Measurements from ENCODE around the gene TTC13. TPM values are rescaled to one million over a fixed set of nuclear protein-coding genes. Genes with fewer than 3 reads are reported as not detected.

Gene TTC13
- total RNA-seq, 1 donor from 2014 or later = 23.0 TPM

DNA sequence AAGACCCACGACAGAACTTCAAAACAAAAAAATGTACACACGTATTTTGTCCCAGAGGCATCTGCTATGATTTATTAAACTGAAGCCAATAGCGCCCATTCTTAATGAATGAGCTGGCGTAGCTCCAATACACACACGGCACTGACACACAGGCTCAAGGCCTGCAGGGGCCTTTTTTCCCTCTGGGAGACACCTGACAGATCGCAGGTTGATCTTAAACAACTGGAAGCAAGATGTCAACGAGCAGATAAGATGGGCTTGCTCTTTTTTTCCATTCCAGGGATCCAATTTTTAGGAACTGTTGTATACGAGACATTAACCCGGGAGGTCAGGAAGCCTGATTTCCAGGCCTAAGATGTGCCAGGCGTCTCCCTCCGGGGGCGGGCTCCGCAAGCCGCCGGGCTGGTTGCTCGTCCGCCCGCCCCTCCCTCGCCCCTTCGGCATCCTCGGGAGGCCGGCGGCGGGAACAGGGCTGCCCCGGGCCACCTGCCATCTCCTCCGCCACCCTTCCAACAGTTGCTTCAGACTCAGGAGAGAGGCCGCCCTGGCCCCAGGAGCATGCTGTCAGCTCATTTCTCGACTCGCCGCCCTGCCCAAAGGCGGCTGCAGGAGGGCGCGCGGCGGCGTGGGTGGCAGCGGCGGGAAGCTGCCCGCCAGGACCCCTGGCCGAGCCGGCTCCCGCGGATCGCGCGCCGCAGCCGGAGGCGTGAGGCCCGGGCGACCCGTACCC lies 735 bp downstream of the TTC13 start:
- H3K27ac ChIP-seq = no peak overlapping the region
- H3K4me3 Mint-ChIP-seq = peak overlapping the region; percentile 94
- peak; percentile 7 for TF ChIP-seq EZH2 (IDR thresholded peaks at IDR 0.05)
- no peak for TF ChIP-seq EZH2phosphoT487 (IDR thresholded peaks at IDR 0.05)
- TF ChIP-seq, protein P1, sequence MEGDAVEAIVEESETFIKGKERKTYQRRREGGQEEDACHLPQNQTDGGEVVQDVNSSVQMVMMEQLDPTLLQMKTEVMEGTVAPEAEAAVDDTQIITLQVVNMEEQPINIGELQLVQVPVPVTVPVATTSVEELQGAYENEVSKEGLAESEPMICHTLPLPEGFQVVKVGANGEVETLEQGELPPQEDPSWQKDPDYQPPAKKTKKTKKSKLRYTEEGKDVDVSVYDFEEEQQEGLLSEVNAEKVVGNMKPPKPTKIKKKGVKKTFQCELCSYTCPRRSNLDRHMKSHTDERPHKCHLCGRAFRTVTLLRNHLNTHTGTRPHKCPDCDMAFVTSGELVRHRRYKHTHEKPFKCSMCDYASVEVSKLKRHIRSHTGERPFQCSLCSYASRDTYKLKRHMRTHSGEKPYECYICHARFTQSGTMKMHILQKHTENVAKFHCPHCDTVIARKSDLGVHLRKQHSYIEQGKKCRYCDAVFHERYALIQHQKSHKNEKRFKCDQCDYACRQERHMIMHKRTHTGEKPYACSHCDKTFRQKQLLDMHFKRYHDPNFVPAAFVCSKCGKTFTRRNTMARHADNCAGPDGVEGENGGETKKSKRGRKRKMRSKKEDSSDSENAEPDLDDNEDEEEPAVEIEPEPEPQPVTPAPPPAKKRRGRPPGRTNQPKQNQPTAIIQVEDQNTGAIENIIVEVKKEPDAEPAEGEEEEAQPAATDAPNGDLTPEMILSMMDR (IDR thresholded peaks at IDR 0.05) = no peak
- peaks cover 32% of the 10 kb centered on the region for H3K79me2 ChIP-seq (ENCODE audit: low read depth)
- H3K36me3 ChIP-seq = no peaks in the 10 kb centered on the region
- H4K20me1 ChIP-seq (ENCODE audit: low read depth) = no peaks in the 10 kb centered on the region
- H3F3A ChIP-seq (ENCODE audit: low read depth) = peaks cover 3% of the 10 kb centered on the region
- H3K4me1 ChIP-seq = peaks cover 14% of the 10 kb centered on the region
- peak overlapping the region; percentile 69 for H3K27ac Mint-ChIP-seq
- H2AFZ ChIP-seq (replicated peaks) = peak overlapping the region; percentile 86
- peak; percentile 66 for DNase-seq (ENCODE audit: low spot score)
- peak overlapping the region; percentile 77 for H3K4me3 ChIP-seq
- no peaks in the 10 kb centered on the region for H3K9me3 ChIP-seq (ENCODE audit: low read depth)
- no peaks in the 10 kb centered on the region for H3K36me3 Mint-ChIP-seq
- peak overlapping the region; percentile 92 for H3K4me2 ChIP-seq
- no peak overlapping the region for H3K9ac ChIP-seq
- peaks cover 17% of the 10 kb centered on the region for H3K4me1 Mint-ChIP-seq
- H3K9me3 Mint-ChIP-seq = no peaks in the 10 kb centered on the region
- peaks cover 2% of the 10 kb centered on the region for H3K27me3 Mint-ChIP-seq (ENCODE audit: insufficient read depth, low read depth)
- H3K27me3 ChIP-seq = no peaks in the 10 kb centered on the region

DNA sequence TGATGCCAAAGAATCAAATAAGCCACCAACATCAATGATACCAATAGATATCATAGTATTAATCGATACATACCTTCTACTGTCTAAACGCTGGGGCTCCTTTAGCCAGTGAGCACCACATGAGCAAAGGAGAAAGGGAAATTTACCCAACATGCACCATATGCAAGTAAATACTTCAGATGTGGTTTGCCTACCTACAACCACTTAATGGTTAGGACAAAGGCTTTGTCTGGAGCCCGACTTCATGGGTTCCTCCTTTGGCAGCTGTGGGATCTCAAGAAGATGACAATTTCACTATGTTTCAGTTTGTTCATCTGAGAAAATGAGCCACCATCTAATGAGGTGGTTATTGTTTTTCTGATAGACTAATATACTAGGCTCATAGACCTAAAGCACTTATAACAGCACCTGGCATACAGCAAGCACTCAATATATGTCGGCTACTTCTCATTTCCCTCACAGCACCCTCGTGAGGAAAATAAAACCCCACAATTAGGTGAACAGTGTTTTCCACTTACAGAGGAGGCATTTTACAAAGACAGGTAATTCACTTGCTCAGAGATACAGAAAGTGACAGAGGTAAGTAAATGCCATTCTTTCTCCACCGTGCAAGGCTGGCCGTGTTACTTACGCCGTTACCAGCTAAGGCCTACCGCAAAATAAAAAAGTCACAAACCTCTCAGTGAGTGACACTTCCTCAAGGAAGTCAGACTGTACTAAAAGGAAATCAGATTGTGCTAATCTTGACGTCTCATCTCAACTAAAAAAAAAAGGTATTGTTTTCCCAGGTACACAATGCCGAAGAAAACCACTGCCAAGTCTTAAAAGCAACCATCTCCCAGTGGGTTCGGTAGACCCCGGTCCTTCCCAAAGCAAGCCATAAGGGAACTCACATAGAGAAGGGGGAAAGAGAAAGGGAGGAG lies 1.6 kb downstream of the TTC13 start:
- no peaks in the 10 kb centered on the region for H3K9me3 ChIP-seq (ENCODE audit: low read depth)
- DNase-seq (ENCODE audit: low spot score) = no peak
- H3K79me2 ChIP-seq (ENCODE audit: low read depth) = peaks cover 32% of the 10 kb centered on the region
- H3K36me3 ChIP-seq = no peaks in the 10 kb centered on the region
- H3K4me1 ChIP-seq = peaks cover 14% of the 10 kb centered on the region
- H3K27me3 Mint-ChIP-seq (ENCODE audit: insufficient read depth, low read depth) = peaks cover 2% of the 10 kb centered on the region
- peak overlapping the region; percentile 77 for H3K4me3 ChIP-seq
- H2AFZ ChIP-seq (replicated peaks) = no peak overlapping the region
- no peak overlapping the region for H3K27ac ChIP-seq
- peak overlapping the region; percentile 69 for H3K27ac Mint-ChIP-seq
- H3K4me3 Mint-ChIP-seq = peak overlapping the region; percentile 94
- no peaks in the 10 kb centered on the region for H3K9me3 Mint-ChIP-seq
- H4K20me1 ChIP-seq (ENCODE audit: low read depth) = no peaks in the 10 kb centered on the region
- TF ChIP-seq EZH2 (IDR thresholded peaks at IDR 0.05) (no peak), EZH2phosphoT487 (IDR thresholded peaks at IDR 0.05) (no peak)
- TF ChIP-seq, protein P1 (IDR thresholded peaks at IDR 0.05) = no peak
- H3K4me2 ChIP-seq = peak overlapping the region; percentile 92
- no peak overlapping the region for H3K9ac ChIP-seq
- peaks cover 3% of the 10 kb centered on the region for H3F3A ChIP-seq (ENCODE audit: low read depth)
- H3K4me1 Mint-ChIP-seq = peaks cover 17% of the 10 kb centered on the region
- H3K36me3 Mint-ChIP-seq = no peaks in the 10 kb centered on the region
- H3K27me3 ChIP-seq = no peaks in the 10 kb centered on the region

DNA sequence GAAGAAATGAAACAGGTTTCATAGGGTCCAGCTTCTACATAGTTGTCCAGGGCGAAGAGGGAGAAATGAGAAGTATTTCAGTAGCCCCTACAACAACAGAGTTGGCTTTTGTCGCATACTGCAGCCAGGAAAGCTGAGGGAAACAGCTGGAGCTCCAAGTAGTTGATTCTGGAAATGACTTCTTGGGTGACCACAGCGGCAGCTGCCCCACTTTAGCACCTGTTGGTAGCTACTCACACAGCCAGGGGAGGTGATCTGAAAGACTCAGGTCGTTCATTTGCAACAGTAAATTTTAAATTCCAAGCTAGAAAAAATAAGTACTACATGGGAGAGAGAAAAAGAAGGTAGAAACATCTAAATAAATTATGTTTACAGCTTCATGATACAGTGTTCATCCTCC lies 2.3 kb downstream of the TTC13 start:
- Histone ChIP-seq H3K27me3 (no peaks in the 10 kb centered on the region), H3K9ac (no peak overlapping the region), H3K36me3 (no peaks in the 10 kb centered on the region), H3K79me2 (ENCODE audit: low read depth) (peaks cover 32% of the 10 kb centered on the region), H3K9me3 (ENCODE audit: low read depth) (no peaks in the 10 kb centered on the region), H3F3A (ENCODE audit: low read depth) (peaks cover 3% of the 10 kb centered on the region), H3K27ac (no peak overlapping the region), H2AFZ (replicated peaks) (no peak overlapping the region), H3K4me1 (peaks cover 14% of the 10 kb centered on the region), H3K4me3 (no peak overlapping the region), H4K20me1 (ENCODE audit: low read depth) (peaks cover 5% of the 10 kb centered on the region), H3K4me2 (no peak overlapping the region)
- peak overlapping the region; percentile 48 for H3K4me3 Mint-ChIP-seq
- DNase-seq (ENCODE audit: low spot score) = no peak
- H3K4me1 Mint-ChIP-seq = peaks cover 17% of the 10 kb centered on the region
- TF ChIP-seq EZH2phosphoT487 (IDR thresholded peaks at IDR 0.05) (no peak), EZH2 (IDR thresholded peaks at IDR 0.05) (no peak)
- TF ChIP-seq, protein P1 (IDR thresholded peaks at IDR 0.05) = no peak
- H3K9me3 Mint-ChIP-seq = no peaks in the 10 kb centered on the region
- H3K27me3 Mint-ChIP-seq (ENCODE audit: insufficient read depth, low read depth) = peaks cover 2% of the 10 kb centered on the region
- no peaks in the 10 kb centered on the region for H3K36me3 Mint-ChIP-seq
- H3K27ac Mint-ChIP-seq = no peak overlapping the region
